Endothelial cell of umbilical vein (primary cell): ENCODE results near the gene SERGEF. TPM values are rescaled to one million over a fixed set of nuclear protein-coding genes. Genes with fewer than 3 reads are reported as not detected.

Experiments used
- BruUV-seq: library from RNA; stranded (reverse); fragments of 400-500 nt; replicated peaks from 2 replicates; lab custom pipeline; 2021; lab: Mats Ljungman, UMichigan
- CTCF ChIA-PET: fragments of 300-600, 350-600 bp; sonication (Branson Sonifier 250); formaldehyde crosslinking; loops from one replicate; lab custom pipeline; 2021; ENCODE audit warnings: antibody characterized with exemption, inconsistent platforms; lab: Charles Lee
- POLR2A ChIA-PET: fragments of 300-600, 350-600 bp; sonication (Branson Sonifier 250); formaldehyde crosslinking; loops from one replicate; lab custom pipeline; 2021; ENCODE audit warnings: antibody characterized with exemption, inconsistent platforms; lab: Charles Lee
- DNase-seq: peaks from one replicate; pipeline ENCODE4 v3.0.0-alpha.2; 2011; ENCODE audit warnings: low read depth, low spot score
- FAIRE-seq: peaks from 2 replicates; lab custom pipeline; 2011; peaks lifted over from hg19 to GRCh38; lab: Jason Lieb, UNC
- H2AFZ ChIP-seq: 2 replicates; pipeline ENCODE4 v1.6.0; 2012; ENCODE audit warnings: low read depth, low read length, control low read depth, inconsistent platforms
- H3K27ac ChIP-seq: 2 replicates; pipeline ENCODE4 v1.5.1; 2011; ENCODE audit warnings: low read depth, mild to moderate bottlenecking, control low read depth, low read length, moderate library complexity; ENCODE audit not compliant: insufficient read depth
- H3K27me3 ChIP-seq, 2 experiments: 2 replicates each; pipeline versions ENCODE4 v1.6.0 to v1.6.1; 2011; ENCODE audit warnings: low read length in 2 of 2, mixed read lengths in 1 of 2; ENCODE audit not compliant: control insufficient read depth in 2 of 2, insufficient read depth in 2 of 2
- H3K36me3 ChIP-seq, 2 experiments: 2 replicates in 1 of 2; 3 replicates in 1 of 2; pipeline ENCODE4 v1.5.1; 2011; ENCODE audit warnings: low read length in 2 of 2, mild to moderate bottlenecking in 1 of 2, moderate library complexity in 1 of 2; ENCODE audit not compliant: control insufficient read depth in 2 of 2, insufficient read depth in 2 of 2; ENCODE audit errors: extremely low read depth in 1 of 2
- H3K4me1 ChIP-seq: 3 replicates; pipeline ENCODE4 v1.5.1; 2011; ENCODE audit warnings: mild to moderate bottlenecking, low read length; ENCODE audit not compliant: control insufficient read depth, insufficient read depth; ENCODE audit errors: extremely low read depth
- H3K4me2 ChIP-seq: 2 replicates; pipeline ENCODE4 v1.6.1; 2011; ENCODE audit warnings: low read length, control low read depth, mixed read lengths; ENCODE audit not compliant: insufficient read depth
- H3K4me3 ChIP-seq, 3 experiments: fragments of 200-600 bp in 1 of 3; sonication (generic), shearing (Covaris generic) in 1 of 3; replicated peaks in 1 of 3; 2 replicates each; pipeline ENCODE4 v1.5.1; 2011 to 2016; ENCODE audit warnings: control low read depth in 3 of 3, low read length in 3 of 3, mild to moderate bottlenecking in 2 of 3, inconsistent platforms in 1 of 3, low read depth in 1 of 3, moderate library complexity in 1 of 3; ENCODE audit not compliant: insufficient read depth in 1 of 3
- H3K79me2 ChIP-seq: 2 replicates; pipeline ENCODE4 v1.6.0; 2012; ENCODE audit warnings: low read length, inconsistent platforms; ENCODE audit not compliant: control insufficient read depth, insufficient read depth
- H3K9ac ChIP-seq: replicated peaks from 2 replicates; pipeline ENCODE3; 2011; ENCODE audit warnings: low read length, control low read depth; ENCODE audit not compliant: insufficient read depth; ENCODE audit errors: extremely low read depth
- H3K9me1 ChIP-seq: replicated peaks from 3 replicates; pipeline ENCODE4 v1.6.0; 2011; ENCODE audit warnings: mild to moderate bottlenecking, low read length; ENCODE audit not compliant: control insufficient read depth, insufficient read depth; ENCODE audit errors: extremely low read depth
- H3K9me3 ChIP-seq: replicated peaks from 2 replicates; pipeline ENCODE4 v1.5.1; 2012; ENCODE audit warnings: low read length, inconsistent platforms; ENCODE audit not compliant: control insufficient read depth, insufficient read depth
- H4K20me1 ChIP-seq: replicated peaks from 2 replicates; pipeline ENCODE3; 2011; ENCODE audit warnings: mild to moderate bottlenecking, low read length; ENCODE audit not compliant: control insufficient read depth, insufficient read depth; ENCODE audit errors: extremely low read depth
- CTCF ChIP-seq, 2 donors: IDR thresholded peaks; 1 replicate in 1 of 2; 2 replicates in 1 of 2; pipeline ENCODE4 v1.5.1; 2011; ENCODE audit warnings: low read length in 2 of 2, mild to moderate bottlenecking in 2 of 2, moderate library complexity in 2 of 2, control low read depth in 1 of 2, inconsistent platforms in 1 of 2, low read depth in 1 of 2; ENCODE audit not compliant: insufficient read depth in 1 of 2; ENCODE audit errors: extremely low read depth in 1 of 2
- GATA2 ChIP-seq: IDR thresholded peaks from 2 replicates; pipeline ENCODE4 v1.7.0; 2011; ENCODE audit warnings: low read depth, mild to moderate bottlenecking, moderate library complexity, mixed read lengths, low read length; ENCODE audit not compliant: insufficient read length, insufficient read depth
- MYC ChIP-seq: IDR thresholded peaks from one replicate; pipeline ENCODE4 v1.6.1; 2011; ENCODE audit warnings: mild to moderate bottlenecking, low read depth, low read length
- dilution Hi-C: fragments of 300-500 bp; cut with MboI; formaldehyde crosslinking; loops from one replicate; pipeline ENCODE4 v1.15.0; 2019; ENCODE audit warnings: low sequenced_read_pairs; ENCODE audit not compliant: extremely low pct_ligation_motif_present
- intact Hi-C: fragments of 100-400 bp; cut with micrococcal nuclease; formaldehyde crosslinking; loops from one replicate; pipeline ENCODE4 v1.10.0; 2022
- polyA plus RNA-seq, 4 experiments: library from polyadenylated mRNA; depleted of rRNA in 3 of 4; stranded (reverse) in 3 of 4; unstranded in 1 of 4; fragments of >200 nt; gene quantifications; 2 replicates each; pipeline versions ENCODE4 v1.2.1 to v1.2.3, GENCODE V29; 2011 to 2012; ENCODE audit warnings: missing spikeins in 1 of 4
- total RNA-seq: library from RNA; stranded (reverse); gene quantifications from 2 replicates; pipeline ENCODE4 v1.2.3, GENCODE V29; 2021

The SERGEF gene
- total and polyA plus RNA-seq, 2 donors (not counting 3 experiments of a cell fraction or from before 2014, with no cell fraction given): 8.7 to 16.7 TPM

DNA sequence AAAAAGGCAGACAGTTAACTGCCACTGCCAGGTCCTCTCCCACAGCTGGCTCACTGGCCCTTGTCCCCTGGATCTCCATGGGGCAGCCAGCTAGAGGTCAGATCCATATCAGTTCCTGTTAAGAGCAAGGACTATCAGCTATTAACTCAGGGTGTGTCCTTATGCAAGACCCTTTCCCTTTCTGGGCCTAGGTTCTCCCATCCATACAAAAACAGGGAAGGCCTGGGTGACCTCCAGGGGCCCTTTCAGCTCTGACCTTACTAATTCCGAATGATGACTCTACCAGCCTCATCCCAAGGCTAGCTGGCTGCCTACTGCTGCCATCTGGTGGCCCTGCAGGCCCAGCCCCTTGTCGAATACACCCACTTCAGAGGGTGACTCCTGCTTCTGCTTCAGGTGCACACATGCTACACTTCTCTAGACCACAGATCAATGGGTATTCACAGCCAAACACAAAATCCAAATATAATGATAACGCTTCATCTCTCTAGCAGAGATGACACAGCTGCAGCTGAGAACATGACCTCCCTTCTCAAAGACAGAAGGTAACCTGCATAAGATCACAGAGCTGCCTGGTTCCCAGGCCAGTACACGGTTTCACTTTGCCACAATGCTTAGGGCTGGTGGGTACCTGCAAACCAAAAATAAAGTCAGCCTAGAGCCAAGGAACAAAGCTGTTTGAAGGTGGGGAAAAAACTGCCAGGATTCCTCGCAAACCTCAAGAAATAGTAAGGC, 34.1 kb downstream of the SERGEF start:
- no peak overlapping the region for H3K4me3 ChIP-seq

More for the DNA sequence above, 34.1 kb downstream of the SERGEF start:
- Histone ChIP-seq H4K20me1 (no peaks in the 10 kb centered on the region), H2AFZ (no peak overlapping the region), H3K27ac (no peak overlapping the region), H3K9me3 (no peaks in the 10 kb centered on the region), H3K27me3 (no peaks in the 10 kb centered on the region), H3K4me1 (no peaks in the 10 kb centered on the region), H3K79me2 (no peaks in the 10 kb centered on the region), H3K9ac (no peak overlapping the region), H3K36me3 (no peaks in the 10 kb centered on the region), H3K9me1 (no peaks in the 10 kb centered on the region), H3K4me2 (no peak overlapping the region)
- dilution Hi-C loops: no loop called here
- ChIA-PET POLR2A (interaction anchor here (1.1 kb wide), 1 partner anchor 248 kb away, joined by 3 read pairs; no protein-coding TSS in a partner anchor), CTCF (interaction anchor here (0.6 to 15.8 kb wide), 32 partner anchors 9 to 386 kb away, joined by 3 to 593 read pairs (median 4); partner anchors contain the start of gene KCNC1)
- intact Hi-C loops: loop anchor here (1.0 kb wide), 3 partner anchors 218 to 379 kb away; no protein-coding TSS in a partner anchor
- FAIRE-seq (peak; percentile 65), DNase-seq (peak; percentile 41)
- no TSS peak for BruUV-seq
- no peak for TF ChIP-seq MYC
- peak; percentile 64 to 87 for TF ChIP-seq CTCF (IDR thresholded peaks at IDR 0.05; ENCODE audit: extremely low read depth in 1 of 2, insufficient read depth in 1 of 2, low read depth in 1 of 2, low read length in 2 of 2)
- peak; percentile 17 for TF ChIP-seq GATA2
